Endothelial cell (in vitro differentiated cells): ENCODE results near the gene LYPD3. TPM values are rescaled to one million over a fixed set of nuclear protein-coding genes. Genes with fewer than 3 reads are reported as not detected.

Experiments used
- DNase-seq: peaks from one replicate; pipeline ENCODE4 v3.0.0; 2021; ENCODE audit warnings: low spot score
- H3K27ac Mint-ChIP-seq: one replicate; pipeline ENCODE4 v1.8.0; 2021; ENCODE audit warnings: mixed read lengths, inconsistent platforms; ENCODE audit not compliant: unreplicated experiment
- H3K27me3 Mint-ChIP-seq: one replicate; pipeline ENCODE4 v1.8.0; 2021; ENCODE audit warnings: mild to moderate bottlenecking, moderate library complexity, mixed read lengths, inconsistent platforms; ENCODE audit not compliant: unreplicated experiment
- H3K36me3 Mint-ChIP-seq: one replicate; pipeline ENCODE4 v1.8.0; 2021; ENCODE audit warnings: mild to moderate bottlenecking, low read depth, mixed read lengths, inconsistent platforms; ENCODE audit not compliant: unreplicated experiment
- H3K4me1 Mint-ChIP-seq: one replicate; pipeline ENCODE4 v1.8.0; 2021; ENCODE audit warnings: mild to moderate bottlenecking, mixed read lengths, inconsistent platforms; ENCODE audit not compliant: unreplicated experiment
- H3K4me3 Mint-ChIP-seq: one replicate; pipeline ENCODE4 v1.8.0; 2021; ENCODE audit warnings: mild to moderate bottlenecking, mixed read lengths, inconsistent platforms; ENCODE audit not compliant: unreplicated experiment
- H3K9me3 Mint-ChIP-seq: one replicate; pipeline ENCODE4 v1.8.0; 2021; ENCODE audit warnings: mixed read lengths, inconsistent platforms; ENCODE audit not compliant: unreplicated experiment
- CTCF ChIP-seq: fragments of 200-600 bp; sonication (generic); IDR thresholded peaks from one replicate; pipeline ENCODE4 v1.5.0; 2021; ENCODE audit warnings: antibody characterized with exemption; ENCODE audit not compliant: unreplicated experiment
- total RNA-seq: library from RNA; stranded (reverse); fragmentation: NEBNext Ultra II Directional; extraction: Animal tissue kit (Norgen Biotek cat#: 25700); gene quantifications from one replicate; pipeline ENCODE4 v1.2.1, GENCODE V29; 2021; ENCODE audit not compliant: unreplicated experiment

LYPD3 gene
- total RNA-seq, 1 donor from 2014 or later = 0.67 TPM

- H3K9me3 Mint-ChIP-seq = no peaks in the 10 kb centered on the region
- no peak for TF ChIP-seq CTCF
- no peak overlapping the region for H3K27ac Mint-ChIP-seq
- peaks cover 8% of the 10 kb centered on the region for H3K36me3 Mint-ChIP-seq
- peaks cover 4% of the 10 kb centered on the region for H3K4me1 Mint-ChIP-seq
- no peak for DNase-seq
- peak overlapping the region; percentile 14 for H3K4me3 Mint-ChIP-seq
- H3K27me3 Mint-ChIP-seq = peaks cover 10% of the 10 kb centered on the region
Observed at GRCh38 chr19:43478323-43478722, 12.9 kb upstream of the LYPD3 start.

- H3K36me3 Mint-ChIP-seq = peaks cover 8% of the 10 kb centered on the region
- H3K27ac Mint-ChIP-seq = no peak overlapping the region
- H3K4me1 Mint-ChIP-seq = peaks cover 4% of the 10 kb centered on the region
- TF ChIP-seq CTCF = no peak
- no peak for DNase-seq
- H3K27me3 Mint-ChIP-seq = peaks cover 10% of the 10 kb centered on the region
- H3K9me3 Mint-ChIP-seq = no peaks in the 10 kb centered on the region
- no peak overlapping the region for H3K4me3 Mint-ChIP-seq
Observed at GRCh38 chr19:43476606-43477005, 11.2 kb upstream of the LYPD3 start.

- peak overlapping the region; percentile 71 for H3K4me3 Mint-ChIP-seq
- H3K4me1 Mint-ChIP-seq = peaks cover 4% of the 10 kb centered on the region
- peaks cover 8% of the 10 kb centered on the region for H3K36me3 Mint-ChIP-seq
- peak overlapping the region; percentile 74 for H3K27ac Mint-ChIP-seq
- TF ChIP-seq CTCF = no peak
- H3K9me3 Mint-ChIP-seq = no peaks in the 10 kb centered on the region
- H3K27me3 Mint-ChIP-seq = peaks cover 12% of the 10 kb centered on the region
- peak; percentile 99 for DNase-seq
Observed at GRCh38 chr19:43474986-43475705, 9.7 kb upstream of the LYPD3 start.

GRCh38 chr19:43474487-43474886, 9.1 kb upstream of the LYPD3 start:
- DNase-seq = no peak
- Mint-ChIP-seq H3K4me1 (peaks cover 4% of the 10 kb centered on the region), H3K27ac (no peak overlapping the region), H3K36me3 (peaks cover 8% of the 10 kb centered on the region), H3K9me3 (no peaks in the 10 kb centered on the region), H3K27me3 (peaks cover 12% of the 10 kb centered on the region), H3K4me3 (no peak overlapping the region)
- TF ChIP-seq CTCF = no peak

- H3K36me3 Mint-ChIP-seq = no peaks in the 10 kb centered on the region
- H3K4me1 Mint-ChIP-seq = peaks cover 11% of the 10 kb centered on the region
- TF ChIP-seq CTCF = no peak
- no peak overlapping the region for H3K27ac Mint-ChIP-seq
- DNase-seq = no peak
- peaks cover 4% of the 10 kb centered on the region for H3K27me3 Mint-ChIP-seq
- no peaks in the 10 kb centered on the region for H3K9me3 Mint-ChIP-seq
- H3K4me3 Mint-ChIP-seq = no peak overlapping the region
Observed at GRCh38 chr19:43471091-43471490, 5.7 kb upstream of the LYPD3 start.
